ENCODE data around the gene VPS33A. TPM values are rescaled to one million over a fixed set of nuclear protein-coding genes. Genes with fewer than 3 reads are reported as not detected.
A peak's percentile ranks its signal among the peaks of the same experiment; 100 is the strongest.

The VPS33A gene
- total and polyA plus RNA-seq, 2 experiments from 2014 or later = 19.5 to 48.0 TPM

- no peak for DNase-seq (ENCODE audit: low spot score)
Measured at GRCh38 chr12:122201381-122201780, 64.9 kb downstream of the VPS33A start.

DNA sequence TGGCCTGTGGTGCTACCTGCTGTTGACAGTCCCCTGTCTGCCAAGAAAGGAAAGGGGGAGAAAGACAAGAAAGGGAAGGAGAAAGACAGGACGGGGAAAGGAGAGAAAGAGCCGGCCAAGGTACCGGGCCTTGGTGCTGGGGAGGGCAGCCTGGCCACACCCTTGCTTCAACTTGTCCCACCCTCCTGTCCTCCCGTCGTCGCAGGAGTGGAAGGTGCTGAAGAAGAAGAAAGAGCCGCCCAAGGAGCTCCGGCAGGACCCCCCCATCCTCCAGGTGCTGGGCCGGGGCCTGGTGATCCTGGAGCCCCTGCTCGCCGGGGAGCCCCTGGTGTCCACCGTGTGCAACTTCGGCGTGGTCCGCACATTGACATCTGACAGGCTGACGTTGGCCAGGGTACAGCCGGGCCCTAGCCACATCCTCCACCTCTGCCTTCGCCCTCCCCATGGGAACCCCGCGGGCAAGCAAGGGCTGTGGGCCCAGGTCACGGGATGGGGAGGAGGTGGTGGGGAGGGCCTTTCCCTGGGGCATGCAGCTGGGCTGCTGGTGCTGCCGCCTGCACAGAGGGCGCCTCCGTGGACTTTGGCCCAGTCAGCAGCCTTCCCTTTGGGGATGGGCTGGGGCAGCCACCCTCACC, 65.6 kb downstream of the VPS33A start:
- Histone ChIP-seq H3K36me3 (ENCODE audit: insufficient read depth) (no peaks in the 10 kb centered on the region), H3K27ac (ENCODE audit: low read depth) (no peak overlapping the region), H3K27me3 (ENCODE audit: insufficient read depth) (peaks cover 39% of the 10 kb centered on the region), H4K20me1 (replicated peaks; ENCODE audit: insufficient read depth) (peaks cover 8% of the 10 kb centered on the region), H3K9me2 (ENCODE audit: insufficient read depth) (no peaks in the 10 kb centered on the region; the same call in 1 of the 2 replicates), H3K4me2 (no peak overlapping the region), H3F3A (replicated peaks; ENCODE audit: low read depth) (peaks cover 11% of the 10 kb centered on the region), H2AFZ (no peak overlapping the region), H3K79me2 (replicated peaks; ENCODE audit: insufficient read depth) (no peaks in the 10 kb centered on the region), H3K4me1 (ENCODE audit: insufficient read depth) (peaks cover under 1% of the 10 kb centered on the region; the same call in 1 of the 2 replicates), H3K4me3 (no peak overlapping the region)
- TF ChIP-seq NANOG (IDR thresholded peaks at IDR 0.05; ENCODE audit: borderline replicate concordance) (no peak), POLR2AphosphoS5 (IDR thresholded peaks at IDR 0.05; ENCODE audit: low read depth) (no peak), JUNB (IDR thresholded peaks at IDR 0.05; ENCODE audit: unreplicated experiment) (no peak)
- TF ChIP-seq, protein P1, sequence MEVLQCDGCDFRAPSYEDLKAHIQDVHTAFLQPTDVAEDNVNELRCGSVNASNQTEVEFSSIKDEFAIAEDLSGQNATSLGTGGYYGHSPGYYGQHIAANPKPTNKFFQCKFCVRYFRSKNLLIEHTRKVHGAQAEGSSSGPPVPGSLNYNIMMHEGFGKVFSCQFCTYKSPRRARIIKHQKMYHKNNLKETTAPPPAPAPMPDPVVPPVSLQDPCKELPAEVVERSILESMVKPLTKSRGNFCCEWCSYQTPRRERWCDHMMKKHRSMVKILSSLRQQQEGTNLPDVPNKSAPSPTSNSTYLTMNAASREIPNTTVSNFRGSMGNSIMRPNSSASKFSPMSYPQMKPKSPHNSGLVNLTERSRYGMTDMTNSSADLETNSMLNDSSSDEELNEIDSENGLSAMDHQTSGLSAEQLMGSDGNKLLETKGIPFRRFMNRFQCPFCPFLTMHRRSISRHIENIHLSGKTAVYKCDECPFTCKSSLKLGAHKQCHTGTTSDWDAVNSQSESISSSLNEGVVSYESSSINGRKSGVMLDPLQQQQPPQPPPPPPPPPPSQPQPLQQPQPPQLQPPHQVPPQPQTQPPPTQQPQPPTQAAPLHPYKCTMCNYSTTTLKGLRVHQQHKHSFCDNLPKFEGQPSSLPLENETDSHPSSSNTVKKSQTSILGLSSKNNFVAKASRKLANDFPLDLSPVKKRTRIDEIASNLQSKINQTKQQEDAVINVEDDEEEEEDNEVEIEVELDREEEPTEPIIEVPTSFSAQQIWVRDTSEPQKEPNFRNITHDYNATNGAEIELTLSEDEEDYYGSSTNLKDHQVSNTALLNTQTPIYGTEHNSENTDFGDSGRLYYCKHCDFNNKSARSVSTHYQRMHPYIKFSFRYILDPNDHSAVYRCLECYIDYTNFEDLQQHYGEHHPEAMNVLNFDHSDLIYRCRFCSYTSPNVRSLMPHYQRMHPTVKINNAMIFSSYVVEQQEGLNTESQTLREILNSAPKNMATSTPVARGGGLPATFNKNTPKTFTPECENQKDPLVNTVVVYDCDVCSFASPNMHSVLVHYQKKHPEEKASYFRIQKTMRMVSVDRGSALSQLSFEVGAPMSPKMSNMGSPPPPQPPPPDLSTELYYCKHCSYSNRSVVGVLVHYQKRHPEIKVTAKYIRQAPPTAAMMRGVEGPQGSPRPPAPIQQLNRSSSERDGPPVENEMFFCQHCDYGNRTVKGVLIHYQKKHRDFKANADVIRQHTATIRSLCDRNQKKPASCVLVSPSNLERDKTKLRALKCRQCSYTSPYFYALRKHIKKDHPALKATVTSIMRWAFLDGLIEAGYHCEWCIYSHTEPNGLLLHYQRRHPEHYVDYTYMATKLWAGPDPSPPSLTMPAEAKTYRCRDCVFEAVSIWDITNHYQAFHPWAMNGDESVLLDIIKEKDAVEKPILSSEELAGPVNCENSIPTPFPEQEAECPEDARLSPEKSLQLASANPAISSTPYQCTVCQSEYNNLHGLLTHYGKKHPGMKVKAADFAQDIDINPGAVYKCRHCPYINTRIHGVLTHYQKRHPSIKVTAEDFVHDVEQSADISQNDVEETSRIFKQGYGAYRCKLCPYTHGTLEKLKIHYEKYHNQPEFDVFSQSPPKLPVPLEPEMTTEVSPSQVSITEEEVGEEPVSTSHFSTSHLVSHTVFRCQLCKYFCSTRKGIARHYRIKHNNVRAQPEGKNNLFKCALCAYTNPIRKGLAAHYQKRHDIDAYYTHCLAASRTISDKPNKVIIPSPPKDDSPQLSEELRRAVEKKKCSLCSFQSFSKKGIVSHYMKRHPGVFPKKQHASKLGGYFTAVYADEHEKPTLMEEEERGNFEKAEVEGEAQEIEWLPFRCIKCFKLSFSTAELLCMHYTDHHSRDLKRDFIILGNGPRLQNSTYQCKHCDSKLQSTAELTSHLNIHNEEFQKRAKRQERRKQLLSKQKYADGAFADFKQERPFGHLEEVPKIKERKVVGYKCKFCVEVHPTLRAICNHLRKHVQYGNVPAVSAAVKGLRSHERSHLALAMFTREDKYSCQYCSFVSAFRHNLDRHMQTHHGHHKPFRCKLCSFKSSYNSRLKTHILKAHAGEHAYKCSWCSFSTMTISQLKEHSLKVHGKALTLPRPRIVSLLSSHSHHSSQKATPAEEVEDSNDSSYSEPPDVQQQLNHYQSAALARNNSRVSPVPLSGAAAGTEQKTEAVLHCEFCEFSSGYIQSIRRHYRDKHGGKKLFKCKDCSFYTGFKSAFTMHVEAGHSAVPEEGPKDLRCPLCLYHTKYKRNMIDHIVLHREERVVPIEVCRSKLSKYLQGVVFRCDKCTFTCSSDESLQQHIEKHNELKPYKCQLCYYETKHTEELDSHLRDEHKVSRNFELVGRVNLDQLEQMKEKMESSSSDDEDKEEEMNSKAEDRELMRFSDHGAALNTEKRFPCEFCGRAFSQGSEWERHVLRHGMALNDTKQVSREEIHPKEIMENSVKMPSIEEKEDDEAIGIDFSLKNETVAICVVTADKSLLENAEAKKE (CRISPR knock-in tag; IDR thresholded peaks at IDR 0.05) = no peak
- TF ChIP-seq, protein P2, sequence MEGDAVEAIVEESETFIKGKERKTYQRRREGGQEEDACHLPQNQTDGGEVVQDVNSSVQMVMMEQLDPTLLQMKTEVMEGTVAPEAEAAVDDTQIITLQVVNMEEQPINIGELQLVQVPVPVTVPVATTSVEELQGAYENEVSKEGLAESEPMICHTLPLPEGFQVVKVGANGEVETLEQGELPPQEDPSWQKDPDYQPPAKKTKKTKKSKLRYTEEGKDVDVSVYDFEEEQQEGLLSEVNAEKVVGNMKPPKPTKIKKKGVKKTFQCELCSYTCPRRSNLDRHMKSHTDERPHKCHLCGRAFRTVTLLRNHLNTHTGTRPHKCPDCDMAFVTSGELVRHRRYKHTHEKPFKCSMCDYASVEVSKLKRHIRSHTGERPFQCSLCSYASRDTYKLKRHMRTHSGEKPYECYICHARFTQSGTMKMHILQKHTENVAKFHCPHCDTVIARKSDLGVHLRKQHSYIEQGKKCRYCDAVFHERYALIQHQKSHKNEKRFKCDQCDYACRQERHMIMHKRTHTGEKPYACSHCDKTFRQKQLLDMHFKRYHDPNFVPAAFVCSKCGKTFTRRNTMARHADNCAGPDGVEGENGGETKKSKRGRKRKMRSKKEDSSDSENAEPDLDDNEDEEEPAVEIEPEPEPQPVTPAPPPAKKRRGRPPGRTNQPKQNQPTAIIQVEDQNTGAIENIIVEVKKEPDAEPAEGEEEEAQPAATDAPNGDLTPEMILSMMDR (conservative IDR thresholded peaks at IDR 0.05; ENCODE audit: low read depth in 2 of 2) = peak; percentile 26 to 32
- H3K4me1 Mint-ChIP-seq = peaks cover 9% of the 10 kb centered on the region
- no peak overlapping the region for H3K27ac Mint-ChIP-seq
- ATAC-seq (peak; percentile 15), DNase-seq (ENCODE audit: low spot score) (peak; percentile 64)
- H3K36me3 Mint-ChIP-seq (ENCODE audit: low read depth) = no peaks in the 10 kb centered on the region; the same call in 2 of the 3 replicates
- no peak overlapping the region for H3K4me3 Mint-ChIP-seq
- H3K27me3 Mint-ChIP-seq (ENCODE audit: insufficient read depth, low read depth, poor library complexity) = peaks cover 28% of the 10 kb centered on the region
- H3K9me3 Mint-ChIP-seq = peaks cover 4% of the 10 kb centered on the region; the same call in 1 of the 3 replicates

More at GRCh38 chr12:122201381-122201780, 64.9 kb downstream of the VPS33A start:
- H3K27ac Mint-ChIP-seq = no peak overlapping the region
- Histone ChIP-seq H3K4me3 (no peak overlapping the region), H3K27me3 (ENCODE audit: insufficient read depth) (peaks cover 45% of the 10 kb centered on the region), H3K4me1 (ENCODE audit: insufficient read depth) (peaks cover 3% of the 10 kb centered on the region; the same call in 1 of the 2 replicates), H2AFZ (no peak overlapping the region), H3K9me2 (ENCODE audit: insufficient read depth) (no peaks in the 10 kb centered on the region), H3K4me2 (no peak overlapping the region), H4K20me1 (replicated peaks; ENCODE audit: insufficient read depth) (peaks cover 14% of the 10 kb centered on the region), H3F3A (replicated peaks; ENCODE audit: low read depth) (peaks cover 15% of the 10 kb centered on the region), H3K27ac (ENCODE audit: low read depth) (no peak overlapping the region), H3K79me2 (replicated peaks; ENCODE audit: insufficient read depth) (no peaks in the 10 kb centered on the region), H3K36me3 (ENCODE audit: insufficient read depth) (no peaks in the 10 kb centered on the region)
- no peaks in the 10 kb centered on the region; the same call in 2 of the 3 replicates for H3K36me3 Mint-ChIP-seq (ENCODE audit: low read depth)
- H3K4me3 Mint-ChIP-seq = no peak overlapping the region
- H3K9me3 Mint-ChIP-seq = no peaks in the 10 kb centered on the region
- no peak for TF ChIP-seq POLR2AphosphoS5 (IDR thresholded peaks at IDR 0.05; ENCODE audit: low read depth)
- H3K27me3 Mint-ChIP-seq (ENCODE audit: insufficient read depth, low read depth, poor library complexity) = peaks cover 33% of the 10 kb centered on the region
- H3K4me1 Mint-ChIP-seq = peaks cover 10% of the 10 kb centered on the region
- ATAC-seq = no peak

Measured in GM23338 (cell line).